HEK293 (cell line): ENCODE results near the gene TIMM21.

Experiments
- CTCF ChIA-PET: fragments of 350-600 bp; formaldehyde crosslinking; extraction: SDS; loops from one replicate; lab custom pipeline; 2021; ENCODE audit warnings: antibody characterized with exemption; lab: Yijun Ruan, JAX
- POLR2A ChIA-PET: fragments of 300-600 bp; formaldehyde crosslinking; extraction: SDS; loops from one replicate; lab custom pipeline; 2020; ENCODE audit warnings: antibody characterized with exemption, inconsistent platforms; lab: Yijun Ruan, JAX
- H3K27ac ChIP-seq: fragments of 200-500 bp; sonication (Bioruptor generic); 2 replicates; pipeline ENCODE4 v1.5.1; 2014; ENCODE audit warnings: low read depth, low read length, control low read depth, inconsistent platforms; ENCODE audit errors: extremely low read depth
- H3K36me3 ChIP-seq, 2 experiments: fragments of 200-500 bp in 1 of 2; sonication (Bioruptor generic) in 1 of 2; 1 replicate in 1 of 2; 2 replicates in 1 of 2; pipeline ENCODE4 v1.5.1; 2014 to 2017; ENCODE audit warnings: inconsistent platforms in 2 of 2, low read length in 2 of 2; ENCODE audit not compliant: control insufficient read depth in 2 of 2, insufficient read depth in 1 of 2
- H3K4me1 ChIP-seq: fragments of 200-500 bp; sonication (Bioruptor generic); 2 replicates; pipeline ENCODE4 v1.5.1; 2014; ENCODE audit warnings: mild to moderate bottlenecking, low read length, inconsistent platforms; ENCODE audit not compliant: control insufficient read depth, insufficient read depth
- H3K4me3 ChIP-seq: 2 replicates; pipeline ENCODE4 v1.5.1; 2011; ENCODE audit warnings: low read depth, mild to moderate bottlenecking, control low read depth, low read length, moderate library complexity
- H3K9me3 ChIP-seq: fragments of 200-500 bp; sonication (Bioruptor generic); 2 replicates; pipeline ENCODE4 v1.5.1; 2014; ENCODE audit warnings: low read depth, low read length, inconsistent platforms; ENCODE audit not compliant: control insufficient read depth, insufficient read depth
- BCL11A ChIP-seq: fragments of 450-650 bp; formaldehyde crosslinking; IDR thresholded peaks from 2 replicates; pipeline ENCODE4 v1.5.1; 2016; ENCODE audit warnings: low read depth, missing biosample characterization, missing genetic modification characterization
- BCL6B ChIP-seq: fragments of 450-650 bp; formaldehyde crosslinking; IDR thresholded peaks from 2 replicates; pipeline ENCODE4 v1.5.1; 2017; ENCODE audit warnings: missing biosample characterization, missing genetic modification characterization
- FEZF1 ChIP-seq: fragments of 450-650 bp; formaldehyde crosslinking; IDR thresholded peaks from 2 replicates; pipeline ENCODE4 v1.5.1; 2016; ENCODE audit warnings: missing biosample characterization, missing genetic modification characterization
- OVOL3 ChIP-seq: fragments of 450-650 bp; formaldehyde crosslinking; IDR thresholded peaks from 2 replicates; pipeline ENCODE4 v1.5.1; 2016; ENCODE audit warnings: missing biosample characterization, missing genetic modification characterization
- PBX3 ChIP-seq: sonication (generic); formaldehyde crosslinking; IDR thresholded peaks from 2 replicates; pipeline ENCODE4 v1.8.1; 2022; ENCODE audit warnings: mild to moderate bottlenecking, moderate library complexity, missing genetic modification reagents
- PRDM6 ChIP-seq: fragments of 450-650 bp; formaldehyde crosslinking; IDR thresholded peaks from 2 replicates; pipeline ENCODE4 v1.5.1; 2017; ENCODE audit warnings: missing biosample characterization, missing genetic modification characterization
- SP7 ChIP-seq: fragments of 450-650 bp; formaldehyde crosslinking; IDR thresholded peaks from 2 replicates; pipeline ENCODE4 v1.5.1; 2016; ENCODE audit warnings: missing biosample characterization, missing genetic modification characterization
- ZBTB17 ChIP-seq: fragments of 450-650 bp; formaldehyde crosslinking; IDR thresholded peaks from 2 replicates; pipeline ENCODE4 v1.5.1; 2016; ENCODE audit warnings: missing biosample characterization, missing genetic modification characterization
- ZBTB8A ChIP-seq: fragments of 450-650 bp; formaldehyde crosslinking; IDR thresholded peaks from 2 replicates; pipeline ENCODE4 v1.5.1; 2016; ENCODE audit warnings: missing biosample characterization, missing genetic modification characterization
- ZNF221 ChIP-seq: fragments of 450-650 bp; formaldehyde crosslinking; IDR thresholded peaks from 2 replicates; pipeline ENCODE4 v1.5.1; 2017; ENCODE audit warnings: missing biosample characterization, missing genetic modification characterization, borderline replicate concordance
- ZNF335 ChIP-seq: fragments of 450-650 bp; formaldehyde crosslinking; conservative IDR thresholded peaks from 2 replicates; pipeline ENCODE4 v1.5.1; 2016; ENCODE audit warnings: missing biosample characterization, missing genetic modification characterization
- ZNF391 ChIP-seq: fragments of 450-650 bp; formaldehyde crosslinking; IDR thresholded peaks from 2 replicates; pipeline ENCODE4 v1.5.1; 2016; ENCODE audit warnings: low read depth, missing biosample characterization, missing genetic modification characterization, borderline replicate concordance
- ZNF394 ChIP-seq: fragments of 450-650 bp; formaldehyde crosslinking; IDR thresholded peaks from 2 replicates; pipeline ENCODE4 v1.5.1; 2016; ENCODE audit warnings: missing biosample characterization, missing genetic modification characterization, mild to moderate bottlenecking, moderate library complexity, borderline replicate concordance
- ZNF433 ChIP-seq: fragments of 450-650 bp; formaldehyde crosslinking; IDR thresholded peaks from 2 replicates; pipeline ENCODE4 v1.5.1; 2016; ENCODE audit warnings: missing biosample characterization, missing genetic modification characterization, low read depth
- ZNF449 ChIP-seq: fragments of 450-650 bp; formaldehyde crosslinking; IDR thresholded peaks from 2 replicates; pipeline ENCODE4 v1.5.1; 2017; ENCODE audit warnings: missing biosample characterization, mild to moderate bottlenecking, missing genetic modification characterization, moderate library complexity
- ZNF501 ChIP-seq: fragments of 450-650 bp; formaldehyde crosslinking; IDR thresholded peaks from 2 replicates; pipeline ENCODE4 v1.5.1; 2016; ENCODE audit warnings: missing biosample characterization, missing genetic modification characterization
- ZNF514 ChIP-seq: fragments of 450-650 bp; formaldehyde crosslinking; IDR thresholded peaks from 2 replicates; pipeline ENCODE4 v1.5.1; 2016; ENCODE audit warnings: missing biosample characterization, missing genetic modification characterization
- ZNF521 ChIP-seq: fragments of 450-650 bp; formaldehyde crosslinking; IDR thresholded peaks from 2 replicates; pipeline ENCODE4 v1.5.1; 2017; ENCODE audit warnings: missing biosample characterization, mild to moderate bottlenecking, missing genetic modification characterization
- ZNF544 ChIP-seq: fragments of 450-650 bp; formaldehyde crosslinking; IDR thresholded peaks from 2 replicates; pipeline ENCODE4 v1.5.0; 2017; ENCODE audit warnings: missing biosample characterization, missing genetic modification characterization
- ZNF549 ChIP-seq: fragments of 450-650 bp; IDR thresholded peaks from 2 replicates; pipeline ENCODE4 v1.5.1; 2018; ENCODE audit warnings: missing biosample characterization, missing genetic modification characterization, mild to moderate bottlenecking, inconsistent platforms, moderate library complexity
- ZNF560 ChIP-seq: fragments of 450-650 bp; formaldehyde crosslinking; IDR thresholded peaks from 2 replicates; pipeline ENCODE4 v1.5.1; 2017; ENCODE audit warnings: missing biosample characterization, missing genetic modification characterization, borderline replicate concordance
- ZNF585B ChIP-seq: fragments of 450-650 bp; formaldehyde crosslinking; IDR thresholded peaks from 2 replicates; pipeline ENCODE4 v1.5.1; 2016; ENCODE audit warnings: missing biosample characterization, missing genetic modification characterization
- ZNF639 ChIP-seq: fragments of 450-650 bp; formaldehyde crosslinking; IDR thresholded peaks from 2 replicates; pipeline ENCODE4 v1.5.1; 2016; ENCODE audit warnings: missing biosample characterization, missing genetic modification characterization
- ZNF645 ChIP-seq: fragments of 450-650 bp; formaldehyde crosslinking; IDR thresholded peaks from 2 replicates; pipeline ENCODE4; 2016; ENCODE audit warnings: missing biosample characterization, missing genetic modification characterization
- ZNF660 ChIP-seq: fragments of 450-650 bp; IDR thresholded peaks from 2 replicates; pipeline ENCODE4 v1.5.1; 2018; ENCODE audit warnings: missing biosample characterization, mild to moderate bottlenecking, missing genetic modification characterization
- ZNF704 ChIP-seq: fragments of 450-650 bp; formaldehyde crosslinking; IDR thresholded peaks from 2 replicates; pipeline ENCODE4 v1.5.1; 2016; ENCODE audit warnings: missing biosample characterization, missing genetic modification characterization
- ZNF792 ChIP-seq: fragments of 450-650 bp; formaldehyde crosslinking; IDR thresholded peaks from 2 replicates; pipeline ENCODE4 v1.5.1; 2016; ENCODE audit warnings: missing biosample characterization, missing genetic modification characterization
- ZSCAN16 ChIP-seq: fragments of 450-650 bp; formaldehyde crosslinking; IDR thresholded peaks from 2 replicates; pipeline ENCODE4 v1.5.1; 2016; ENCODE audit warnings: missing biosample characterization, missing genetic modification characterization

Gene TIMM21

GRCh38 chr18:74182335-74182734, 34.0 kb downstream of the TIMM21 start:
- Histone ChIP-seq H3K9me3 (no peaks in the 10 kb centered on the region), H3K4me1 (no peaks in the 10 kb centered on the region), H3K4me3 (no peak overlapping the region), H3K27ac (no peak overlapping the region), H3K36me3 (no peaks in the 10 kb centered on the region)
- no peak for TF ChIP-seq PRDM6
- no peak for TF ChIP-seq SP7 (tag by site-specific recombination)
- TF ChIP-seq ZNF585B (tag by site-specific recombination) = no peak
- TF ChIP-seq OVOL3 = no peak
- TF ChIP-seq ZNF639 (tag by site-specific recombination) = no peak
- no peak for TF ChIP-seq ZNF335 (tag by site-specific recombination)
- TF ChIP-seq ZBTB8A (tag by site-specific recombination) = no peak
- TF ChIP-seq ZNF544 (tag by site-specific recombination) = no peak
- no peak for TF ChIP-seq ZNF501 (tag by site-specific recombination)
- no peak for TF ChIP-seq ZNF433
- no peak for TF ChIP-seq FEZF1 (tag by site-specific recombination)
- no peak for TF ChIP-seq ZNF645 (tag by site-specific recombination)
- TF ChIP-seq ZNF560 = no peak
- TF ChIP-seq ZNF449 (tag by site-specific recombination) = no peak
- TF ChIP-seq ZNF391 (tag by site-specific recombination) = no peak
- no peak for TF ChIP-seq ZNF660 (tag by site-specific recombination)
- TF ChIP-seq ZNF394 (tag by site-specific recombination) = no peak
- TF ChIP-seq ZNF549 = no peak
- POLR2A ChIA-PET = no interaction called here
- CTCF ChIA-PET = no interaction called here

- H3K27ac ChIP-seq = no peak overlapping the region
- CTCF ChIA-PET = interaction anchor here (0.6 to 1.0 kb wide), 2 partner anchors 159 to 204 kb away, joined by 3 to 5 read pairs; no protein-coding TSS in a partner anchor
- POLR2A ChIA-PET = no interaction called here
- TF ChIP-seq ZBTB17 (tag by site-specific recombination) = no peak
- no peak for TF ChIP-seq ZNF221 (tag by site-specific recombination)
- TF ChIP-seq ZNF514 = no peak
- no peak for TF ChIP-seq OVOL3
- TF ChIP-seq ZNF792 (tag by site-specific recombination) = no peak
- no peak for TF ChIP-seq ZNF704
- no peak for TF ChIP-seq BCL6B (tag by site-specific recombination)
- TF ChIP-seq ZSCAN16 (tag by site-specific recombination) = no peak
- no peak for TF ChIP-seq PBX3 (CRISPR knock-in tag)
- no peak for TF ChIP-seq BCL11A (tag by site-specific recombination)
- TF ChIP-seq ZNF521 (tag by site-specific recombination) = no peak
- no peaks in the 10 kb centered on the region for H3K36me3 ChIP-seq
- no peaks in the 10 kb centered on the region for H3K9me3 ChIP-seq
- H3K4me1 ChIP-seq = no peaks in the 10 kb centered on the region
- no peak overlapping the region for H3K4me3 ChIP-seq
Measured at GRCh38 chr18:74183130-74183529, 34.8 kb downstream of the TIMM21 start.
